MM.1S (cell line): ENCODE data around the gene PLPPR3.

Source experiments
- CTCF ChIP-seq: fragments of 300-600 bp; sonication (generic); IDR thresholded peaks from 2 replicates; pipeline ENCODE4 v1.5.1; 2016; ENCODE audit warnings: antibody characterized with exemption, low read length, mixed read lengths
- EZH2phosphoT487 ChIP-seq: fragments of 300-600 bp; sonication (generic); IDR thresholded peaks from 2 replicates; pipeline ENCODE4 v1.6.1; 2018; ENCODE audit warnings: antibody characterized with exemption, low read length

DNA sequence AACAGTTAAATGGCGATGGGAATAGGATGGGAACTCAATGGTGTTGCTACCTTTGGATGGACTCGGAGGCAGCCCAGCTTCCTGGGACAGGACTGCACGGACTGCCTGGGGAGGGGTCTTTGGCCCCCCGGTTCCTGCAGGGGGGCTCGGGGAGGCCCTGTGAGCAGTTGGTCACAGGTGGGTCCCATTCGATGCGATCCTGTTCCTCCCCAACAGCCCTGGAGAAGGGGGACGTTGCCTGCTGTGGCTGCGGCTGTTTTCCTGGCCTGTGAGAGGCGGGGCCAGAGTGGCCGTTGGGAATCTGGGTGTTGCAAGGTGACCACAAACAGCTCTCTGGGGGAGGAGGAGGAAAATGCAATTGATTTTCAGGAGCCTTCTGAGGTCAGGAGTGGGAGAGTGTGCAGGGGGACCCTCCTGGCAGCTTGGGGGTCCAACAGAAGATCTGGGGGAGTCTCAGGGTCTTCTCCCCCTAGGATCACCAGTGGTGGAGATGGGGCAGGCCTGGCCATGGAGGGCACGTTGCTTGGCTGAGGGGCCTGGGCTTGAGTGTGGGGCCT is 1.9 kb upstream of the PLPPR3 start:
- TF ChIP-seq CTCF (no peak), EZH2phosphoT487 (no peak)
